GM04503 (cell line): ENCODE results near the gene ZNF32.
"Not testable (repeated sequence)": the region's sequence is repeated elsewhere in the genome, so short reads cannot be mapped to it uniquely, and the experiment has no call there.

Experiments used
- DNase-seq: peaks from one replicate; pipeline ENCODE4 v3.0.0-alpha.2; 2012; ENCODE audit warnings: low read depth

Gene ZNF32

DNA sequence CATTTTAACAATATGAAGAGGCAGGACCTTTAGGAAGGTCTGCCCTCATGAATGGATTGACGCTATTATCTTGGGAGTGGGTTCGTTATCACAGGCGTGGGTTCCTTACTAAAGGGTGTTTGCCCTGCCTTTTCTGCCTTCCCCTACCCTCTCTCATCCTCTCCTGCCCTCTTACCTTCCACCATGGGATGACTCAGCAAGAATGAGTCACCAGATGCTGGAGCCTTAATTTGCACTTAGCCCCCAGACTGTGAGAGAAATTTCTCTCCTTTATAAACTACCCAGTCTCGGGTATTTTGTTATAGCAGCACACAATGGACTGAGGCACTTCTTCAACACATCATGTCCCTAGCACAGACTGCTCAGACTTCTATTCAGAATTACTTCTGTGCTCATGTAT is 31.4 kb upstream of the ZNF32 start:
- no peak for DNase-seq

DNA sequence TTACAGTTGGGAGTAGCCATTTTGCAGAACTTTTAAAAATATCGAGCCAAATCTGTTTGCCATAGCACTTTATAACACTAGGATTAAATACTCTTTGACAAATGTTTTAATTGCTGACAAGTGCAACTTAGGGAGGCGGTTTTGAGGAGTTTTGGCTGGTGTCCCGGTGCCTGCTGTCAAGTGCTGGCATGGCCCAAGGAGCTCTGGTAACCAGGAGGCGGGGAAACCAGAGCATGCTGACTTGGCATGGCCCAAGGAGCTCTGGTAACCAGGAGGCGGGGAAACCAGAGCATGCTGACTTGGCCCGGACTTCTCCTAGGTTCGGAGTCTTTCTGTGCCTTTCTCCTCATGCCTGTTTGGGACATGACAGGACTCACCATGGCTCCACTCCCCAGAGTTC is 30.8 kb upstream of the ZNF32 start:
- DNase-seq, result no peak

DNA sequence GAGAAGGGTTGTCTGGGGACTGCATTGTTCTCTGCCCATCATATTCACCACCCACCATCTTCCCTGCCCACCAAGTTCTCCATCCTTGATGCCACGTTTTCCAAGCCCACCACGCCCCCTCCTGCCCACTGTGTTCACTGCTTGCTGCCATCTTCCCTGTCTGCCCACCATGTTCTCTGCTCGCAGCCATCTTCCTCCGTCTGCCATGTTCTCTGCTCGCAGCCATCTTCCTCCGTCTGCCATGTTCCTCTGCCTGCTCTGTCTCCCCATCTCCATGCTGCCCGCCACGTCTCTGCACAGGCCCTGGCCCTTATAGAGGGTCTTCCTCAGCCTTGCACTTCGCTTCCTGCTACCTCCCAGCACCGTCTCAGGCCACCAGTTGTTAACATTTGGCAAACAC is 30.0 kb upstream of the ZNF32 start:
- no peak for DNase-seq

DNA sequence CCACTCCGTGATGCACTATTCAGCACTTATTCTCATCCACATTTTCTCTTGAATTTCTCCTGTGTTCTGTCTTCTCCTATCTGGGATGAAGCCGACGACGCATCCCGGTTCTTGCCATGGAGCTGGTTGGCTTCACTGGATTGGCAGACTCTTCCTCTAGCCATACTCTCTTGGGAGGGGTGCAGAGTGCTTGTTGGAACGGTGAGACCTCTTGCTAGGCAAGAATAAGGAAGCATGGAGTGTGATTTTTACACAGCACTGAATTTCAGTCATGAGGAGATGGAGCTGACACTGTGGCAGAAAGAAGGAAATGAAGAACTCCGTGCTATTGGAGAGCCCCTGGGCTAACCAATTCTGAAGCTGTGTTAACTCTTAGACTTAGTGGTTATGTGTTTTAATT is 28.2 kb upstream of the ZNF32 start:
- no peak for DNase-seq

- no peak for DNase-seq
Observed at GRCh38 chr10:43676331-43676730, 27.6 kb upstream of the ZNF32 start.

GRCh38 chr10:43674553-43675210 is 26.0 kb upstream of the ZNF32 start:
- no peak for DNase-seq

- no peak for DNase-seq
Observed at GRCh38 chr10:43673471-43673870, 24.8 kb upstream of the ZNF32 start.

GRCh38 chr10:43671659-43672531 is 23.2 kb upstream of the ZNF32 start:
- no peak for DNase-seq

GRCh38 chr10:43669386-43669785 is 20.7 kb upstream of the ZNF32 start:
- no peak for DNase-seq

DNA sequence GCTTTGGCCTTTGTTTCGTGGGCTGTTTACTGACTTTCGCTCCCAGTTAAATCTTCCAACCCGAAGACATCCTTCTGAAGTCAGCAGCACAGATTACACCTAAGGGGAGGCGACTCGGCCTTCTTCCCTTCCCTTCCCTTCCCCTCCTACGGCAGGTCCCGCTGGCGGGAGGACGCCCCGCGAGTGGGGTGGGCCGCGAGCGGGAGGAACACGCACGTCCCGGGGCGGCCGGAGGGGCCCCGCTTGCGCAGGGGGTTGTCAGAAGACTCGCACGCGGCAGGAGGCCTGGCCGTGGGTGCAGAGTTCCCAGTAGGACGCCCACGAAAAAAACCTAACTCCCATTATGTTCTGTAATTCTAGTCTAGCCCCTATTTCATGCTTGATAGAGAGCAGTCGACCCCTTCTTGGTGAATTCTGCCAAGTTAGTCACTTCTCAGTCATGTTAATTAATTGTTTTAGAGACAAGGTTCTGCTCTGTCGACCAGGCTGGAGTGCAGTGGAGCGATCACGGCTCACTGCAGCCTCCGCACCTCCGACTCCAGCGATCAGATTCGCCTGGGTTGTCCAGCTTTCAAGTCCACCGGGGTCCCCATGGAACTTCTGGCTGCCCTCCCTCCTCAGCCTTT is 19.2 kb upstream of the ZNF32 start:
- DNase-seq, result no peak

DNA sequence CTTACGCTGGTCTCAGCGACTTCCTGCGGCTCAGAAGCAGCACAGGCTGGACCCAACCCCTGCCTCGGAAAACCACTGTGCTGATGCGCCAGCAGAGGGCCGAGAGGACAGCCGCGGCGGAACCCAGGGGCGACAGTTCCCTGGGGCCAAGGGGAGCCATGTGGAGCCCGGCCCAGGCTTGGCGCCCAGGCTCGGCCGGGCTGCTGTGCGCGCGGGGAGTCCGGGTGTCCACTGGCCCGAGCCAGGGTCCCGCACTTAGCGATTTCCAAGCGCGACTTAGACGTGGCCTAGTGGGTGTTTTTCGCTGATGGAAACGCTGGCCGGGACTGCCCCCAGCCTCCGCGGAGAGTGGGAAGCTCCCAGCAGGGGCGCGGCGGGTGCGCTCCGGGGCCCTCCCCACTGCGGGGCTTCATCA is 18.6 kb upstream of the ZNF32 start:
- DNase-seq, result no peak

DNA sequence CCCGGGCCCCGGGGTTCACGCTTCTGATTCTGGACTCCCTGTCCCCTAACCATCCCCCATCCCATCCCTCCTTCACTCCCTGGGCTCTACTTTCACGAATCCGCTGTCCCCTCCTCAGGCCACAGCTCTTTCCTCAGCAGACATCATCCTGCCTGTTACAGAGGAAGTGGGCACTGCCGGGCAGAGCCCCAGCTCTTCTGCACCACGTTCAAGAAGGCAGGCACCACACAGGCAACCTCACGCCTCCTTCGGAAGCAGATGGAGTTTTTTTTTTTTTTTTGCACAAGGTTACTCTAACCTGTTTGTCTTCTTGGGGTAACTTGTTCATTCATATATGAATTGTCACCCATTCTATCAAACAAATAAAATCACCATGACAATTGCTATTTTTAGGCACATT is 17.9 kb upstream of the ZNF32 start:
- DNase-seq, result no peak

- DNase-seq, result no peak
Observed at GRCh38 chr10:43665054-43665453, 16.4 kb upstream of the ZNF32 start.

DNA sequence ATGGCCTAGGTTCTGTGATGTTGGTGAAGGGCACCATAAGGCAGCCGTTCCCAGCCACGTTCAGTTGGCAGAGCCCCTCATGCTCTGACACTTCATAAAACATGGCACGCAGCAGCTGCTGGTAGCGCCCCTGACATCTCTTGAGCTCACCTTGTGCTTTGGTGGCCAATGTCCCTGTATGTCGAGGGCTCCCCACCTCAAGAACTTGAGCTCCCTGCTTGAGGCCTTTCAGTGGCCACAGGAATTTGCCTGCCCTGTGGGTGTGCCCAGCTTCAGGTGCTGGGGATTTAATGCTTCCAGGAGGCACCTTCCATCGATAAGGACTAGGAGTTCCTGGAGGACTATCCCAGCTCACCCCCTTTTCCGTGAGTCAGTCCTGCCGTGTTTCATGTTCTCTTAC is 9.5 kb upstream of the ZNF32 start:
- no peak for DNase-seq

DNA sequence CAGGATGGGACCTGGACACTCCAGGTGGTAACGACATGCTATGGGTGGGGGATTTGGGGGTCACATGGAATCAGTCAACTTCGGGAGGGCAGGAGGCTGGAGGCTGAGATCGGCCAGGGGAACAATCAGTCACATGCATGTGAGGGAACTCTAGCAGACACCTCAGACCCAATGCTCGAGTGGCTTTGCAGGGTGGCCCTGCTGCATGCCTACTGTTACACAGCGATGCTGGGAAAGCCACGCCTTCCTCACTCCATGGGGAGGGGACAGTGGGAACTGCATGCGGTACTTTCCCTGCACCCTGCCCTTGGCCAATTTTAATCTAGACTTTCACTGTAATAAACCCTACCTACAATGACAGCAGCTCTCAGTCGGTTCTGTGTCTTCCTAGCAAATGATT is 6.6 kb upstream of the ZNF32 start:
- DNase-seq, result no peak

DNA sequence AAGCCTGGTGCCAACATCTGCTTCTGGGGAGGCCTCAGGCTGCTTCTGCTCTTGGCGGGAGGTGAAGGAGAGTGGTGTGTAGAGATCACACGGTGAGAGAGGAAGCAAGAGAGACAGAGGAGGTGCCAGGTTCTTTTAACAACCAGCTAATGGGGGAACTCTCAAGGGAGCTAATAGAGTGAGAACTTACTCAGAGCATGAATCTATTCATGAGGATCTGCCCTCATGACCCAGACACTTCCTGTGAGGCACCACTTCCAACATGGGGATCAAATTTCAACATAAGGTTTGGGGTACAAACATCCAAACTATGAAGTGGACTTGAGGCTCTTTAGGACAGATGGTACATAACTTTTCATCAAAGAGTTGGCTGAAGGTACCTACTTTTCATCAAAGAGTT is 5.1 kb upstream of the ZNF32 start:
- DNase-seq, result no peak

DNA sequence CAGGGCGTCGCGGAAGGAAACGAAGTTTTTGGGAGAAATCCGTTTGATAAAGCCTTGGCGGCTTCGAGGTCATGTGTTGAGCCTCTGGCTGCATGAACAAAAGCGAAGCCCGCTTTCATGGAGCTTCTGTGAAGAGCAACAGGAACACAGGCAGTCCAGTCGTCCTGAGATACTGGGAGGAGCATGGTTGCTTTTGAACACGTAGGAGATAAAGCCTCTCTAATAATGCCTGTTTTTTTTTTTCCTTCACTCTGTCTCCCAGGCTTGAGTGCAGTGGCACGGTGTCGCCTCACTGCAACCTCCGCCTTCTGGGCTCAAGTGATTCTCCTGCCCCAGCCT is 473 bp upstream of the ZNF32 start:
- no peak for DNase-seq

- DNase-seq, result no peak
Observed at GRCh38 chr10:43648095-43648397, 635 bp downstream of the ZNF32 start.

GRCh38 chr10:43647576-43647975 is 1.1 kb downstream of the ZNF32 start:
- no peak for DNase-seq

- no peak for DNase-seq
Observed at GRCh38 chr10:43645866-43646265, 2.8 kb downstream of the ZNF32 start.

DNA sequence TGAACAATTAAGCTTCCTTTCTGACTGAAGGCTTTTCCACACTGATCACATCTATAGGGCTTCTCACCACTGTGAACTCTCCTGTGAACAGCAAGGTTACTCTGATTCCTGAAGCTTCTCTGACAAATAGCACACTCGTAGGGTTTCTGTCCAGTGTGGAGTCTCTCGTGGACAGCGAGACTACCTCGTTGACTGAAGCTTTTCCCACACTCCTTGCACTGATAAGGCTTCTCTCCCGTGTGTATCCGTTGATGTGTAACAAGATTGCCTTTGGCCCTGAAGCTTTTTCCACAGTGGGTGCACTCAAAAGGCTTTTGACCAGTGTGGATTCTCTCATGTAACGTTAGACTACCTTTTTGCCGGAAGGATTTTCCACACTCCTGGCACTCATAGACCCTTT is 4.4 kb downstream of the ZNF32 start:
- DNase-seq, result no peak

GRCh38 chr10:43640603-43641002 is 8.1 kb downstream of the ZNF32 start:
- no peak for DNase-seq

GRCh38 chr10:43635816-43636215 is 12.9 kb downstream of the ZNF32 start:
- DNase-seq, result not testable (repeated sequence)

DNA sequence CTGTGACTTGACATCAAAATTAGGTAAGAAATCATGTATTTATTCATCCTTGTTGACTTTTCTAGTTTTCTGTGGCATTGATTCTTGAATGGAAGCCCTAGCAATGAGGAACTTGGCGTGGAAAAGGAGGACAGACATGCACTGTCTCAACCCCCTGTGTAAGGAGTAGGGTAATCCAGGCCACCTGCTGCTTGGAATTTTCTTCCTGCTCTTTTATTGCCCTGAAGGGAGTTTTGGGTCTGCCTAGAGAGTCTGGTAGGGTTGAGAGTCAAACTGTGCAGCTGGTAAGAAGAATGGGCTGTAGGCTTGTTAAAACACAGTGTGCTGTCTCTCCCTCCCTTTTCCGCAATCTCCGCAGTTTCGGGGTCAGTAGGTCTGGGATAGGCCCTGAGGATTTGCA is 19.7 kb downstream of the ZNF32 start:
- no peak for DNase-seq
